NCI-H82 treated with DMSO at 0.1 percent for 48 hours (cell line): ENCODE measurements around the gene CDK8.
A peak's percentile ranks its signal among the peaks of the same experiment; 100 is the strongest.

Experiments
- DNase-seq: peaks from one replicate; lab custom pipeline; 2025; ENCODE audit not compliant: unreplicated experiment; lab: John Stamatoyannopoulos, UW

The CDK8 gene

GRCh38 chr13:26253787-26254582 is at the start of gene CDK8:
CDK8 (plus strand) TSS chr13:26254129; CDS start chr13:26254642, 513 bp downstream.
- peak; percentile 97 for DNase-seq

GRCh38 chr13:26208287-26208686 is 45.6 kb upstream of the CDK8 start:
- no peak for DNase-seq

GRCh38 chr13:26213345-26213744 is 40.6 kb upstream of the CDK8 start:
- no peak for DNase-seq

GRCh38 chr13:26213982-26214381 is 39.9 kb upstream of the CDK8 start:
- DNase-seq, result no peak

GRCh38 chr13:26216042-26216441 is 37.9 kb upstream of the CDK8 start:
- DNase-seq, result no peak

- DNase-seq, result no peak
Observed at GRCh38 chr13:26219726-26220125, 34.2 kb upstream of the CDK8 start.

GRCh38 chr13:26220575-26220974 is 33.4 kb upstream of the CDK8 start:
- DNase-seq, result no peak

- no peak for DNase-seq
Observed at GRCh38 chr13:26221399-26221720, 32.6 kb upstream of the CDK8 start.

- DNase-seq, result peak; percentile 98
Observed at GRCh38 chr13:26221721-26222519, 32.0 kb upstream of the CDK8 start, which contains the start of gene RNF6. RNF6 (minus strand) TSS chr13:26222314; CDS start chr13:26219649, 2,665 bp downstream.

- peak; percentile 65 for DNase-seq
Observed at GRCh38 chr13:26222520-26223046, 31.3 kb upstream of the CDK8 start.

- DNase-seq, result no peak
Observed at GRCh38 chr13:26225896-26226617, 27.9 kb upstream of the CDK8 start.

GRCh38 chr13:26227166-26227971 is 26.6 kb upstream of the CDK8 start:
- DNase-seq, result no peak

GRCh38 chr13:26228096-26228495 is 25.8 kb upstream of the CDK8 start:
- no peak for DNase-seq

GRCh38 chr13:26229080-26229615 is 24.8 kb upstream of the CDK8 start:
- no peak for DNase-seq

- peak; percentile 17 for DNase-seq
Observed at GRCh38 chr13:26230703-26231102, 23.2 kb upstream of the CDK8 start.

GRCh38 chr13:26236296-26236695 is 17.6 kb upstream of the CDK8 start:
- no peak for DNase-seq

GRCh38 chr13:26246154-26246553 is 7.8 kb upstream of the CDK8 start:
- no peak for DNase-seq

GRCh38 chr13:26247011-26247410 is 6.9 kb upstream of the CDK8 start:
- DNase-seq, result no peak

GRCh38 chr13:26247608-26248007 is 6.3 kb upstream of the CDK8 start:
- no peak for DNase-seq

- no peak for DNase-seq
Observed at GRCh38 chr13:26249551-26249950, 4.4 kb upstream of the CDK8 start.
